Measurements from ENCODE around the gene KANSL2.

Gene KANSL2

DNA sequence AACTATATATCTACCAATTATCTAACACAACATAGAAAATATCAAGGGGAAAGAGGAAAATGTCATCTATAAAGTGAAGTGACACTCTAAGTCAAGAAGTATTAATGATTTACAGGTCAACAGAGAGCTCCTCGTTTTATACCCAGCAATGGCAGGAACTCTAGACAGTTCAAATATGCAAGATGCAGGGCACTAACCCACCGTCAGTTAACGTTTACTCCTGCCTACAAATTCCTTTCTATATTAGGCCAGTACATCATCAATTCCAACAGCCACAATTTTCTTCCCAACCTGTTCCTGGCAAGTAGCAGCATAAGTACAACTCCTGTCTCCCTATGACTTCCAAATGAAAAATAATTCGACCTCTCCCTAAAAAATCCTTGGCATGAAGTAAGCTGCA, 9.0 kb upstream of the KANSL2 start:
- no peak for DNase-seq (ENCODE audit: low spot score)
- TF ChIP-seq, protein P1, sequence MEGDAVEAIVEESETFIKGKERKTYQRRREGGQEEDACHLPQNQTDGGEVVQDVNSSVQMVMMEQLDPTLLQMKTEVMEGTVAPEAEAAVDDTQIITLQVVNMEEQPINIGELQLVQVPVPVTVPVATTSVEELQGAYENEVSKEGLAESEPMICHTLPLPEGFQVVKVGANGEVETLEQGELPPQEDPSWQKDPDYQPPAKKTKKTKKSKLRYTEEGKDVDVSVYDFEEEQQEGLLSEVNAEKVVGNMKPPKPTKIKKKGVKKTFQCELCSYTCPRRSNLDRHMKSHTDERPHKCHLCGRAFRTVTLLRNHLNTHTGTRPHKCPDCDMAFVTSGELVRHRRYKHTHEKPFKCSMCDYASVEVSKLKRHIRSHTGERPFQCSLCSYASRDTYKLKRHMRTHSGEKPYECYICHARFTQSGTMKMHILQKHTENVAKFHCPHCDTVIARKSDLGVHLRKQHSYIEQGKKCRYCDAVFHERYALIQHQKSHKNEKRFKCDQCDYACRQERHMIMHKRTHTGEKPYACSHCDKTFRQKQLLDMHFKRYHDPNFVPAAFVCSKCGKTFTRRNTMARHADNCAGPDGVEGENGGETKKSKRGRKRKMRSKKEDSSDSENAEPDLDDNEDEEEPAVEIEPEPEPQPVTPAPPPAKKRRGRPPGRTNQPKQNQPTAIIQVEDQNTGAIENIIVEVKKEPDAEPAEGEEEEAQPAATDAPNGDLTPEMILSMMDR (IDR thresholded peaks at IDR 0.05; ENCODE audit: borderline replicate concordance, control extremely low read depth, extremely low read depth, insufficient read depth, missing control alignments), result no peak
- in situ Hi-C loops (cut with MboI; ENCODE audit: low sequenced_read_pairs, unreplicated experiment), result no loop called here

DNA sequence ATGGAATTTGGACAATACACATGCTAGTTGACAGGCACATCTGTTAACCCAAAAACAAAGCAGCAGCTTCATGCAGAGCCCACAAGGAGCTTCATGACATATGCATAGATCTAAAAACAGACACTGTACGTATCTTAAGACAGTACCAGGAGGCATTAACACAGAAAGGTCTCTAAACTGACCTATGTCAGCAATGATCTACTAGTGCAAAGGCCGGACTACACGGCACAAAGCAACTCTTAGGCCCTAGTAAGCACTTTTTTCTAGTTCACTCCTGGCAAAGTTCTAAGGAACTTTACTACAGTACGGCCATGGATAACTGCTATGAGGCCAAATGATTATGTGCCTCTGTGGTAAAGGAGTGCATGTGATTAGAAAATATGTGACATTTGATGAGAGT, 8.4 kb upstream of the KANSL2 start:
- TF ChIP-seq, protein P1 (IDR thresholded peaks at IDR 0.05; ENCODE audit: borderline replicate concordance, control extremely low read depth, extremely low read depth, insufficient read depth, missing control alignments), result no peak
- DNase-seq (ENCODE audit: low spot score), result no peak
- in situ Hi-C loops (cut with MboI; ENCODE audit: low sequenced_read_pairs, unreplicated experiment), result no loop called here

DNA sequence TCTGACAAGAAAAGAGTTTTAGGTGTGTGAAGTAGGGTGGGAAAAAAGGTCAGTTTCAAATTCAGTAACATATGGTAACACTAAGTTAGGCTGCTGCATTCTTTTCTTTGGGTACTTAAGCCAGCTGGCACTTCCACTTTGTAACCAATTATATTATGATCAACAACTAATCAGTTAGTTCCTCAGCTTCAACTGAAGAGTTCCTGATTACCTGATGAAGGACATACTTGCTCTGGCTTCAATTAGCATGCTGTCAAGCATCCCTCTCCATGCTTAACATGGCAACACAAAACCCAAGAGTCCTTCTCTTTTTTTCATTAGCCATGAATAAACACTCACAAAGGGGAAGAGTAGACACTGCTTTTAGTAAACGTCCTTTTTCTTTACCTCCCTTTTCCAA, 6.8 kb upstream of the KANSL2 start:
- TF ChIP-seq, protein P1 (IDR thresholded peaks at IDR 0.05; ENCODE audit: borderline replicate concordance, control extremely low read depth, extremely low read depth, insufficient read depth, missing control alignments), result no peak
- DNase-seq (ENCODE audit: low spot score), result no peak
- in situ Hi-C loops (cut with MboI; ENCODE audit: low sequenced_read_pairs, unreplicated experiment), result no loop called here

DNA sequence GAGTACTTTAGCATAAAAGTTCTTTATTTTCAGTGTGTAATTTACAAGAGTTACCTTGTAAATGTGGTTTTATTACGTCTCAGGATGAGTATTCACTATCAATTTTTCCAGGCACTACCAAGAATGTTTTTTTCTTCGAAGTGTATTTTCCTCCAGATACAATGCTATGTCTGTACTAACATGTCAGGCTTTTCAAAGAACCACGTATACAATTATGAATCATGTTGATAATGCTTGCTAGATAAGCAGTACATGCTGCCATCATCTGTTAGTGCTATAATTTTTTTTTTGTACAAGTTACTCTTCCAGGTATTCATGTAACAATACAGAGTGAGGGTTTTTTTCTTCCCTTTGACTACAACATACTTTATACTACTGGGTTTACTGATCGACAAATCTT, 5.6 kb upstream of the KANSL2 start:
- in situ Hi-C loops (cut with MboI; ENCODE audit: low sequenced_read_pairs, unreplicated experiment), result no loop called here
- TF ChIP-seq, protein P1 (IDR thresholded peaks at IDR 0.05; ENCODE audit: borderline replicate concordance, control extremely low read depth, extremely low read depth, insufficient read depth, missing control alignments), result no peak

DNA sequence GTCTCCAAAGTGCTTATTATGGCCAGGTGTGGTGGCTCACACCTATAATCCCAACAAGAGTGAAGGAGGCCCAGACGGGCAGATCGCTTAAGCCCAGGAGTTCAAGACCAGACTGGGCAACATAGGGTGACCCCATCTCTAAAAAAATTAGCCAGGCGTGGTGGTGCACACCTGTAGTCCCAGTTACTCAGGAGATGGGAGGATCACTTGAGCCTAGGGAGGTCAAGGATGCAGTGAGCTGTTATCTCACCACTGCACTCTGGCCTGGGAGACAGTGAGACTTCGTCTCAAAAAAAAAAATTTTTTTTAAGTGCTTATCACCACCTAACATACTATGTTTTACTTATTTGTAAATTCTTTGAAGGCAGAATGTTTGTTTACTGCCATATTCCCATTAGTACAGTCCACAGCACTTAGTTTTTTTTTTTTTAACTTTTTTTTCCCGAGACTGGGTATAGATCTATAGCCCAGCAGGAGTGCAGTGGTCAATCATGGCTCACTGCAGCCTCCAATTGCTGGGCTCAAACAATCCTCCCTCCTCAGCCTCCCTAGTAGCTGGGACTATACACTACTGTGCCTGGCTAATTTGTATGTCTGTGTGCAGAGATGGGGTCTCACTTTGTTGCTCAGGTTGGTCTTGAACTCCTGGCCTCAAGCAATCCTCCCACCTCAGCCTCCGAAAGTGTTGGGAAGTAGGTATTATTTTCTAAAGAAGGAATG, 4.7 kb upstream of the KANSL2 start:
- in situ Hi-C loops (cut with MboI; ENCODE audit: low sequenced_read_pairs, unreplicated experiment), result no loop called here
- no peak for DNase-seq (ENCODE audit: low spot score)
- TF ChIP-seq, protein P1 (IDR thresholded peaks at IDR 0.05; ENCODE audit: borderline replicate concordance, control extremely low read depth, extremely low read depth, insufficient read depth, missing control alignments), result no peak

More for the DNA sequence above, 5.6 kb upstream of the KANSL2 start:
- no peak for DNase-seq (ENCODE audit: low spot score)

DNA sequence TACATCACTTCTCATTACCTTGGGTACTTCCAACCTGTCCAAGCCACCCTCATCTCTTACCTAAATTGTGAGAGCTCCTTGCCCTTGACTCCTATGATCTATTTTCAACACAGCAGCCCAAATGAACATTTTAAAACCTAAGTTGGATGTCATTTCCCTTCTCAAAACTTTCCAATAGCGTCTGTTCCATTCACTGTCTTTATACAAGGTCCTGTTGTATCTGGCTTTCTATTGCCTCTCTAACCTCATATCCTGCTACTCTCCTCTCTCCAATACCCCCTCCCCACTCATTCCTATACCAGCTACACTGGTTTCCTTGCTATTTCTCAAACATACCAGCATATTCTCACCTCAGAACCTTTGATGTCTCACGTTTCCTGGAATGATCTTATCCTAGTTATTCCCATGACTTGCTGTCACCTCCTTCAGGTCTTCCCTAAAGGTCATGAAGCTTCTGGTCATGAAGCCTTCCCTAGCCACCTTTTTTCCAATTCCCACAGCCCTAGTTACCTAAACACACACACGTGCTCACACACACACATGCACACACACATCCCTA, 4.1 kb upstream of the KANSL2 start:
- DNase-seq (ENCODE audit: low spot score), result no peak
- in situ Hi-C loops (cut with MboI; ENCODE audit: low sequenced_read_pairs, unreplicated experiment), result no loop called here
- TF ChIP-seq, protein P1 (IDR thresholded peaks at IDR 0.05; ENCODE audit: borderline replicate concordance, control extremely low read depth, extremely low read depth, insufficient read depth, missing control alignments), result no peak

Data from GM13976 (cell line).